ENCODE measurements around the gene PCBP3.

Gene PCBP3

GRCh38 chr21:45864436-45864835, 220.9 kb downstream of the PCBP3 start:
- DNase-seq, result no peak

GRCh38 chr21:45865106-45865835, 221.7 kb downstream of the PCBP3 start:
- Histone ChIP-seq H3K9me3 (replicated peaks; ENCODE audit: insufficient read depth, low read length) (no peaks in the 10 kb centered on the region), H2AFZ (ENCODE audit: low read length) (no peak overlapping the region), H4K20me1 (ENCODE audit: insufficient read depth, low read length) (no peaks in the 10 kb centered on the region), H3K79me2 (ENCODE audit: low read length) (no peaks in the 10 kb centered on the region), H3K9me2 (replicated peaks; ENCODE audit: insufficient read depth, low read length) (no peaks in the 10 kb centered on the region), H3F3A (ENCODE audit: insufficient read depth, low read length) (no peaks in the 10 kb centered on the region), H3K36me3 (replicated peaks; ENCODE audit: insufficient read depth, low read length) (no peaks in the 10 kb centered on the region), H3K4me3 (ENCODE audit: low read length) (no peak overlapping the region), H3K27ac (ENCODE audit: low read length) (no peak overlapping the region), H3K4me1 (ENCODE audit: low read length) (no peaks in the 10 kb centered on the region), H3K27me3 (replicated peaks; ENCODE audit: insufficient read depth, low read length) (peaks cover 16% of the 10 kb centered on the region), H3K4me2 (ENCODE audit: low read depth, low read length) (no peak overlapping the region), H3K9ac (ENCODE audit: low read length) (no peak overlapping the region)
- no peak for TF ChIP-seq CTCF (IDR thresholded peaks at IDR 0.05; ENCODE audit: low read length)
- TF ChIP-seq EZH2phosphoT487 (IDR thresholded peaks at IDR 0.05; ENCODE audit: low read length), result no peak
- TF ChIP-seq EZH2 (optimal IDR thresholded peaks at IDR 0.05; ENCODE audit: low read depth, low read length), result no peak
- DNase-seq, result no peak

More at GRCh38 chr21:45864436-45864835, 220.9 kb downstream of the PCBP3 start:
- TF ChIP-seq CTCF (IDR thresholded peaks at IDR 0.05; ENCODE audit: low read length), result no peak
- TF ChIP-seq EZH2 (optimal IDR thresholded peaks at IDR 0.05; ENCODE audit: low read depth, low read length), result no peak
- Histone ChIP-seq H3K4me1 (ENCODE audit: low read length) (no peaks in the 10 kb centered on the region), H4K20me1 (ENCODE audit: insufficient read depth, low read length) (no peaks in the 10 kb centered on the region), H3K4me2 (ENCODE audit: low read depth, low read length) (no peak overlapping the region), H3K4me3 (ENCODE audit: low read length) (no peak overlapping the region), H3K79me2 (ENCODE audit: low read length) (no peaks in the 10 kb centered on the region), H3K9me2 (replicated peaks; ENCODE audit: insufficient read depth, low read length) (no peaks in the 10 kb centered on the region), H2AFZ (ENCODE audit: low read length) (no peak overlapping the region), H3K36me3 (replicated peaks; ENCODE audit: insufficient read depth, low read length) (no peaks in the 10 kb centered on the region), H3K9me3 (replicated peaks; ENCODE audit: insufficient read depth, low read length) (no peaks in the 10 kb centered on the region), H3K27me3 (replicated peaks; ENCODE audit: insufficient read depth, low read length) (peaks cover 12% of the 10 kb centered on the region), H3F3A (ENCODE audit: insufficient read depth, low read length) (no peaks in the 10 kb centered on the region), H3K27ac (ENCODE audit: low read length) (no peak overlapping the region), H3K9ac (ENCODE audit: low read length) (no peak overlapping the region)

GRCh38 chr21:45866551-45866950, 223.0 kb downstream of the PCBP3 start:
- Histone ChIP-seq H3K79me2 (ENCODE audit: low read length) (no peaks in the 10 kb centered on the region), H2AFZ (ENCODE audit: low read length) (no peak overlapping the region), H3K27ac (ENCODE audit: low read length) (no peak overlapping the region), H3K4me2 (ENCODE audit: low read depth, low read length) (no peak overlapping the region), H3K27me3 (replicated peaks; ENCODE audit: insufficient read depth, low read length) (peaks cover 27% of the 10 kb centered on the region), H3K9ac (ENCODE audit: low read length) (no peak overlapping the region), H3K9me3 (replicated peaks; ENCODE audit: insufficient read depth, low read length) (no peaks in the 10 kb centered on the region), H3K4me3 (ENCODE audit: low read length) (no peak overlapping the region), H3K4me1 (ENCODE audit: low read length) (no peaks in the 10 kb centered on the region), H3F3A (ENCODE audit: insufficient read depth, low read length) (no peaks in the 10 kb centered on the region), H4K20me1 (ENCODE audit: insufficient read depth, low read length) (no peaks in the 10 kb centered on the region), H3K36me3 (replicated peaks; ENCODE audit: insufficient read depth, low read length) (no peaks in the 10 kb centered on the region), H3K9me2 (replicated peaks; ENCODE audit: insufficient read depth, low read length) (no peaks in the 10 kb centered on the region)
- no peak for TF ChIP-seq EZH2phosphoT487 (IDR thresholded peaks at IDR 0.05; ENCODE audit: low read length)
- TF ChIP-seq EZH2 (optimal IDR thresholded peaks at IDR 0.05; ENCODE audit: low read depth, low read length), result no peak
- no peak for TF ChIP-seq CTCF (IDR thresholded peaks at IDR 0.05; ENCODE audit: low read length)
- DNase-seq, result no peak

Measured in MM.1S (cell line).